Prostate gland (tissue), 2 donors: ENCODE results near the gene THAP7. TPM values are rescaled to one million over a fixed set of nuclear protein-coding genes. Genes with fewer than 3 reads are reported as not detected.

Source experiments
- DNase-seq: peaks from one replicate; pipeline ENCODE4 v3.0.0-alpha.2; 2019; ENCODE audit warnings: low spot score
- H3K27ac ChIP-seq, 2 donors: fragments of 200-600 bp; sonication (generic); 2 replicates each; pipeline ENCODE4 v1.5.1; 2017 to 2019
- H3K27me3 ChIP-seq: fragments of 200-600 bp; sonication (generic); replicated peaks from 2 replicates; pipeline ENCODE4 v1.5.1; 2019; ENCODE audit not compliant: insufficient read depth
- H3K36me3 ChIP-seq, 2 donors: fragments of 200-600 bp; sonication (generic); 1 replicate in 1 of 2; 2 replicates in 1 of 2; pipeline versions ENCODE4 v1.5.1 to v1.8.1; 2017 to 2019
- H3K4me1 ChIP-seq: fragments of 200-600 bp; sonication (generic); replicated peaks from 2 replicates; pipeline ENCODE4 v1.5.1; 2019
- H3K4me3 ChIP-seq, 2 donors: fragments of 200-600 bp; sonication (generic); 2 replicates each; pipeline ENCODE4 v1.5.1; 2017 to 2019
- H3K9me3 ChIP-seq: fragments of 200-600 bp; sonication (generic); 2 replicates; pipeline ENCODE4 v1.5.1; 2017
- CTCF ChIP-seq, 4 experiments: fragments of 200-600 bp in 2 of 4; fragments of 450-650 bp in 2 of 4; sonication (generic) in 2 of 4; IDR thresholded peaks; 1 replicate in 3 of 4; 2 replicates in 1 of 4; pipeline ENCODE4 v1.5.1; 2016 to 2019; ENCODE audit warnings: antibody characterized with exemption in 4 of 4, mild to moderate bottlenecking in 2 of 4, moderate library complexity in 2 of 4
- POLR2A ChIP-seq: fragments of 450-650 bp; IDR thresholded peaks from one replicate; pipeline ENCODE4 v1.6.1; 2016; ENCODE audit warnings: antibody characterized with exemption, mild to moderate bottlenecking
- POLR2AphosphoS5 ChIP-seq: sonication (generic); formaldehyde crosslinking; IDR thresholded peaks from one replicate; pipeline ENCODE4 v1.6.1; 2017; ENCODE audit warnings: antibody characterized with exemption
- WGBS: methylation state at CpG from one replicate; pipeline ENCODE4 v1.1.5; 2018; 5-methylcytosine and 5-hydroxymethylcytosine counted together
- intact Hi-C: fragments of 100-400 bp; cut with DNase I; formaldehyde crosslinking; loops from one replicate; pipeline ENCODE4 v1.14.2; 2022
- total RNA-seq, 2 donors: library from RNA; depleted of rRNA; stranded (reverse); fragments of >200 nt; gene quantifications; one replicate each; pipeline ENCODE4 v1.1.0, GENCODE V29; 2016

THAP7 gene
- total RNA-seq, 2 donors from 2014 or later, result 77.7 to 83.1 TPM

- Histone ChIP-seq H3K4me1 (no peaks in the 10 kb centered on the region), H3K27ac (no peak overlapping the region), H3K4me3 (no peak overlapping the region), H3K36me3 (peaks cover 0 to 11% of the 10 kb centered on the region in 2 donors), H3K27me3 (no peaks in the 10 kb centered on the region), H3K9me3 (no peaks in the 10 kb centered on the region)
- intact Hi-C loops, result no loop called here
- WGBS, result 91% methylated on average over 18 of the region's 24 CpGs
- TF ChIP-seq POLR2AphosphoS5 (no peak), CTCF (IDR thresholded peaks at IDR 0.05) (no peak), POLR2A (no peak)
- no peak for DNase-seq
These were observed 10.5 kb downstream of the THAP7 start for GRCh38 chr22:20991252-20992055.

DNA sequence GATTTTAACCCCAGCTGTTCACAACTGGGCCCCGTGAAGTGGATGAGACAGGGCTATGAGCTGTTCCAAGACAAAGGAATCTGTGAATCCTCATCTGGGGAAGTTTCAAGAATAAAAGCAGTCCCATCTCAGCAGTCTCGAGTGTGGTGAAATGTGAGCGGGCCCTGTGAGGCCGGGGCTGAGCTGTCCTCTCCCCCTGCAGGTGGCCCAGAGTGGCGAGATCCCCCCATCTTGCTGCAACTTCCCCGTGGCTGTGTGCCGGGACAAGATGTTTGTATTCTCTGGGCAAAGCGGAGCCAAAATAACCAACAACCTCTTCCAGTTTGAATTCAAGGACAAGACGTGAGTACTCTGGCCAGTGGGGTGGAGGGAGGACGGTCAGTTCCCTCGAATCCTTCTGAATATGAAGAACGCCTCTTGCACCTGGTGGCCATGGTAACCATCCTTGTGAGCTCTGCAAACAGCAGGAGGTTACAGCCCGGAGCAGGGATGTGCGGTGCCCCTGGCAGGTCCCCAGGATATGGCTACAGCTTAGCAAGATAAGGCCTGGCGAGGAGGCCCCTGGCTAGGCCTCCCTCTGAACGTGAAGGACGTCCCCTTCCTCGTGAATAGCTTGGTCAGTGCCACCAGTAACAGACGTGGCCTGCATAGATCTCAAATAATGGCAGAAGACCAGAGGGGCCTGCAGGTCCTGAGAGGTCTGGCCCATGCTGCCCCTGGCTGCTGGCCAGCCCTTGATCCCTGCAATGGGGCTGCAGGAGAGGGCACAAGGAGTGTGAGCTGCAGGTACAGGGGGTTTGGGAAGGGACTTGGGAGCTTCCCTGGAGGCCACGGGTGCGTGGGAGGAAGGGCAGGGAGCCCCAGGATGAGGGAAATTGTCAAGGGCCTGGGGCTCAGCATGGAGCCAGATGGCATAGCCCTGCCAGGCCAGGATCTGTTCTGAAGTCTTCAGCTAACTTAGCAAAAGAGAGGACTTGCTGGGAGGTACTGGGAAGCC lies 11.4 kb downstream of the THAP7 start:
- TF ChIP-seq CTCF (IDR thresholded peaks at IDR 0.05) (no peak), POLR2AphosphoS5 (no peak), POLR2A (no peak)
- 82% methylated on average over 21 of the region's 21 CpGs for WGBS
- no peak overlapping the region for H3K27ac ChIP-seq

DNA sequence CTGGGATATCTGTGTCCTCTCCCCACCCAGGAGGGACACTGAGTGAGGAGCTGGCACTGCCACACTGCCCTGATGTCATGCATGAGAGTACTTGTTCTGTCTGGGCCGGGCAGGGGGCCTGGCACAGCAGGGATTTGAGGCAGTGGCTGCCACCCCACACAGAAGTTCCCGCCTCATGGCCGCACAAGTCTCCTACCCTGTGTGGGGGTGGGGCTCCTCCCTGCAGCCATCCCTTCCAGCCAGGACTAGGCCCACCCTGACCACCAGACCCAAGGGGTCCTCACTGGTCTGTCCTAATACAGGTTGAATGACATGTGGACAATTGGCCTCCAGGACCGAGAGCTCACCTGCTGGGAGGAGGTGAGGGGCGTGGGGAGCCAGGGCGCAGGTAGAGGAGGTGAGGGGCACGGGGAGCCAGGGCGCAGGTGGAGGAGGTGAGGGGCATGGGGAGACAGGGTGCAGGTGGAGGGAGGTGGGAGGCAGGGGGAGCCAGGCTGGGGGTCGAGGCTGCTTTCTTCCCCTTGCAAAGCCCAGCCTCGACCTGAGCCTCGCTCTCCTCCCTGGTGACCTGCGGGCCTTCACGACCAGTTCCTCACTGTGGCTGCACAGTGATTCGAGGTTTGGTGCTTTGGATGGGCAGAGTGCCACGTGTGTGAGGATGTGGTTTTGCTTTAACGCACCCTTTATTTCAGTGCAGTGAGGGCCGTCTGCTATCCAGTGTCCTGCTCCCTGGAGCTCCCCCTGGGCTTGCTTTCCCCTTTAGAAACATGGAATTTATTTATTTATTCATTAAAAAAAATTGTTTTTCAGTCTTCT lies 12.4 kb downstream of the THAP7 start:
- H3K9me3 ChIP-seq, result no peaks in the 10 kb centered on the region
- no peak for DNase-seq
- intact Hi-C loops, result no loop called here
- no peak overlapping the region for H3K4me3 ChIP-seq
- no peaks in the 10 kb centered on the region for H3K4me1 ChIP-seq
- H3K27ac ChIP-seq, result no peak overlapping the region
- no peaks in the 10 kb centered on the region for H3K27me3 ChIP-seq
- peaks cover 0 to 11% of the 10 kb centered on the region in 2 donors for H3K36me3 ChIP-seq
- TF ChIP-seq POLR2A (no peak), POLR2AphosphoS5 (no peak), CTCF (IDR thresholded peaks at IDR 0.05) (no peak)
- 62% methylated on average over 16 of the region's 17 CpGs for WGBS

More for the DNA sequence above, 11.4 kb downstream of the THAP7 start:
- H3K4me3 ChIP-seq, result no peak overlapping the region
- H3K36me3 ChIP-seq, result peaks cover 0 to 11% of the 10 kb centered on the region in 2 donors
- DNase-seq, result no peak
- no peaks in the 10 kb centered on the region for H3K9me3 ChIP-seq
- intact Hi-C loops, result no loop called here
- no peaks in the 10 kb centered on the region for H3K27me3 ChIP-seq
- H3K4me1 ChIP-seq, result no peaks in the 10 kb centered on the region

DNA sequence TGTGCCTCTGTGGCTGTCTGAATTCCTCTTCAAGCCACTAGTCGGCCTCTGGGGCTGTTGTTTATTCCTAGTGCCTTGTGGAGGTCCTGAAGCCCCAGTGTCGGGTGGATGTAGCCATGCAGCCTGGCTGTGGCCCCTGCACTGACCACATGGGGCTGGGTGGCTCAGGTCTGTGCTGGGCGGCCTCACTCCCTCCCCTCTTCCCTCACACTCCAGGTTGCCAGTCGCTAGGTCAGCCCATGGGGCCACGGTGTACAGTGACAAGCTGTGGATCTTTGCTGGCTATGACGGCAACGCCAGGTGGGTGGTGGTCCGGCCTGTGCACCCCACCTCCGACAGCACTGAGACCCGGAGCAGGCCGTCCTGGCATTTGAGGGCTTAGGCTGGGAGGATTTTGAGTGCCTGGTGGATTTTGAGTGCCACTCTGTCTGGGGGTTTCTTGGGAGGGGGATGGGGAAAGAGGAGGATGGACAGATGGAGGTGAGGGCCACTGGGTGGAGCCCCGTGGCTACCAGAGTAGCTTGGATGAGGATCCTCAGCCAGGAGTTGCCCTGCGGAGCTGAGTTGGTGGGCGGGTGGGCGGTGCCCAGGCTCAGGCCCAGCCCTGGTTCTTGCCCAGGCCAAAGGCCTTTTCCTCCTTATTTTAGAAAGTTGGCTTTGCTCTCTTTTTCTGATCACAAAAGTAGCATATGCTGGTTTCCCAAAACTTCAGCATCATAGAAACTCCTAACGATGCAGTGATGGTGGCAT lies 13.2 kb downstream of the THAP7 start:
- Histone ChIP-seq H3K9me3 (no peaks in the 10 kb centered on the region), H3K36me3 (peaks cover 0 to 11% of the 10 kb centered on the region in 2 donors), H3K27ac (no peak overlapping the region), H3K4me3 (no peak overlapping the region), H3K4me1 (no peaks in the 10 kb centered on the region), H3K27me3 (no peaks in the 10 kb centered on the region)
- no peak for DNase-seq
- TF ChIP-seq CTCF (IDR thresholded peaks at IDR 0.05), result no peak
- no peak for TF ChIP-seq POLR2A
- no peak for TF ChIP-seq POLR2AphosphoS5
- intact Hi-C loops, result no loop called here
- 87% methylated on average over 15 of the region's 16 CpGs for WGBS
